HG02642 (cell line): Measurements from ENCODE around the gene FBXO30.

Experiments used
- ATAC-seq: cut with Tn5 transposase; IDR thresholded peaks from one replicate; pipeline ENCODE4 v1.9.1; 2021; ENCODE audit warnings: mild to moderate bottlenecking; ENCODE audit not compliant: unreplicated experiment, poor library complexity

FBXO30 gene, protein sequence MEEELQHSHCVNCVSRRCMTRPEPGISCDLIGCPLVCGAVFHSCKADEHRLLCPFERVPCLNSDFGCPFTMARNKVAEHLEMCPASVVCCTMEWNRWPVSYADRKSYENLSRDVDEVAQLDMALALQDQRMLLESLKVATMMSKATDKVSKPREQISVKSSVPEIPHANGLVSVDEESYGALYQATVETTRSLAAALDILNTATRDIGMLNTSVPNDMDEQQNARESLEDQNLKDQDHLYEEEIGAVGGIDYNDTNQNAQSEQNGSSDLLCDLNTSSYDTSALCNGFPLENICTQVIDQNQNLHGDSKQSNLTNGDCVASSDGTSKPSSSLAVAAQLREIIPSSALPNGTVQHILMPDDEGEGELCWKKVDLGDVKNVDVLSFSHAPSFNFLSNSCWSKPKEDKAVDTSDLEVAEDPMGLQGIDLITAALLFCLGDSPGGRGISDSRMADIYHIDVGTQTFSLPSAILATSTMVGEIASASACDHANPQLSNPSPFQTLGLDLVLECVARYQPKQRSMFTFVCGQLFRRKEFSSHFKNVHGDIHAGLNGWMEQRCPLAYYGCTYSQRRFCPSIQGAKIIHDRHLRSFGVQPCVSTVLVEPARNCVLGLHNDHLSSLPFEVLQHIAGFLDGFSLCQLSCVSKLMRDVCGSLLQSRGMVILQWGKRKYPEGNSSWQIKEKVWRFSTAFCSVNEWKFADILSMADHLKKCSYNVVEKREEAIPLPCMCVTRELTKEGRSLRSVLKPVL

DNA sequence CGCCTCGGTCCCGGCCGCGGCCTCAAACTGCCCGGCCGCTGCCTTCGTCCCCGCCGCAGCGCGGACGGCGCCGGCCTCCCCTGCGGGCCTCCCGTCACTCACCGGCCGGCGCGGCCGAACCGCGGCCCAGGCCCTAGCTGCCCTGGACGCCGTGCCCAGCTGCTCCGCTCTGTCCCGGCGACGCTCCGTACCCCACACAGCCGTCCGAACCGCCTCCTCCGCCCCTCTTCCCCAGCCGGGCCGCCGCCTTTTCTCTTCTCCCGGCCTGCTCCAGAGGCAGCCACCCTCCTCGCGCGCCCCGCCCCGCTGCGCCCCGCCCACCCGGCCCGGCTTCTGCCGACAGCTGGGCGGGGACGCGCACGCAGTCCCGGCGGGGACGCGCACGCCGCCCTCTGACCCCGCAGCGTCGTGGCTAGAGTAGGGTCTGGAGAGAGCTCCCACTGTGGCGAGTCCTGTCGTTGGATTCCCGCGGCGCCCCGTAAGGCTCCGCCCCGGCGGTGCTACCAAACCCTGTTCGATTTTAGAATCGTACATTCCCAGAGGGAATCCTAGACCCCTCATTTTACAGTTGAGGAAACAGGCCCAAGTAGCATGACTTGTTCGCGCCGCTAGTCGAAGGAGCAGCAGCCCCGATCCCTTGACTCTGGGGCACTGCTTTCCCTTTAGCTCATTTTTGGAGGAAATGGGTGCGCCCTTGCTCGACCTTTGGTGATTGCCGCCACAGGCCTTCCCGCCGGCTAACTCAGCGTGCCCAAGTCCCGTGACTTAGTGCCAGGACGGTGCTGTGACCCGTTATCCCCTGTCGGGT, at the start of gene FBXO30:
TSS of gene FBXO30 (minus strand) at position 295 of the 808 bp plus-strand sequence. CDS start 8,390 bp downstream, outside the sequence.
- peak; percentile 84 for ATAC-seq

DNA sequence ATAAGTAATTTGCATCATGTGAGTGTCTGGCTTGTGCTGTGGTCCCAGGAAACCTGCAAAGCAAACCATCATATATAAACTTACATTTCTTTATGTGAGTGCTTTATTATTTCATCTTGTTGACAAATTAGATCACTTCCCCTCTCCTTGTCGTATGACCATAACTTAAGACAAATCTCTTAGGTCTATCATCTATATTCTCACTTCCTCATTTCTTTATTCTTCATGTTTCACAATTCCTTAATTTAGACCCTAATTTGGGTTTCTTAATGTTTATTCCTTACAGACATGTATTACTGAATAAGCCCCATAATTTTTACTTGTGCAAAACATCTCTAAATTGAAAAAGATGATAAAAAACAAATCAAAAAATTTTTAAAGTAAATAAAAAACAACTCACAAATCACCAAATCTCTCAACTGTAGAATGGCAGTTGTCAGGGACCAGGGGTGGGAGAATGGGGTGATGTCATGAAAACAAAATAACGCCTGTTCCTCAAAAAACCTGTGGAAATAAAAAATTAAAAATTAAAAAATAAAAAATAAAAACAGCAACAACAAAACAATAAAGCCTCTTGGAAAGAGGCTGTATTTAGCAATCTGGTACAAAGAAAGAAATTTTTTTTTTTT, 49.5 kb upstream of the FBXO30 start:
- peak; percentile 39 for ATAC-seq

DNA sequence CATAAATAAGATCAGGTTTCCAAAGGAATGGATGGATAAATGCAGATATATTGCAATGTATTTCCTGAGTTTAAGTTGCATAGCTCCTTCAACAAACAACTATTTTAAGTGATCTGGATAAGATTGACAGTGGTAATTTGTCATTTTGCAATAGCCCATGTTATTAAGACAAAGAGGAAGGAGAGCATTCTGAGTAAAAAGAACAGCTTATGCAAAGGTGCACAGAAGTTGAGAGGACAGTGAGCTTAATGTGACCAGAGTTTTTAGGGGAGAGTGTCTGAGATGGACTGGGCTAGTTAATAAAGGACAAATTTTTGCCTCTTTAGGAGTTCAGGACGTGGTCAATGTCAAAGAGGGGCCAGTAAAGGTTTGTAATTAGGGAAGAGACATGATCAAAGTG, 48.8 kb upstream of the FBXO30 start:
- no peak for ATAC-seq

DNA sequence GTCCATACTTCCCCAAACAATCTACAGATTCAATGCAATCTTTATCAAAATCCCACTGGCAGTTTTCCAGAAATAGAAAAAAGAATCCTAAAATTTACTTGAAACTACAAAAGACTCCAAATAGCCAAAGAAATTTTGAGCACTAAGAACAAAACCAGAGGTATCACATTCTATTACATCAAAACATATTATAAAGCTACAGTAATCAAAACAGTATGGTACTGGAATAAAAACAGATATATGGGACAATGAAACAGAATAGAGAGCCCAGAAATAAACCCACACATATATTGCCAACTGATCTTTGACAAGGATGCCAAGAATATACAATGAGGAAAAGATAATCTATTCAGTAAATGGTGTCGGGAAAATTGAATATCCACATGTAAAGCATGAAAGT, 46.0 kb upstream of the FBXO30 start:
- no peak for ATAC-seq

DNA sequence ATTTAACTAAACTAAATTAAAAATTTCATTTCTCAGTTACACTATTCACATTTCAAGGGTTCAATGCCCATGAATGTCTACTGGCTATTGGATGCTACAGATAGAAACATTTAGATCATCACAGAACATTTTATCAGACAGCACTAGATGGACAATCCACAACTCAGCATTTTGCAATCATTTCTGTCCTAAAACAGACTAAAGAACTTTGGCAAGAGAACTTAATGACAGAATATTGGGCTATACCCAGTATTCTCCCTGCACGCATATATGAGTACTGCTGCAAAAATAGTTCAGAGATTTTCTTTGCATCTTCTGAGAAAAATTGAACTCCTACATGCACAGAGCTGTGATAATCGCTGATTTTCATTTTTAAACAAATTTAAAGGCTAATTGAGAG, 36.1 kb upstream of the FBXO30 start:
- ATAC-seq: no peak

DNA sequence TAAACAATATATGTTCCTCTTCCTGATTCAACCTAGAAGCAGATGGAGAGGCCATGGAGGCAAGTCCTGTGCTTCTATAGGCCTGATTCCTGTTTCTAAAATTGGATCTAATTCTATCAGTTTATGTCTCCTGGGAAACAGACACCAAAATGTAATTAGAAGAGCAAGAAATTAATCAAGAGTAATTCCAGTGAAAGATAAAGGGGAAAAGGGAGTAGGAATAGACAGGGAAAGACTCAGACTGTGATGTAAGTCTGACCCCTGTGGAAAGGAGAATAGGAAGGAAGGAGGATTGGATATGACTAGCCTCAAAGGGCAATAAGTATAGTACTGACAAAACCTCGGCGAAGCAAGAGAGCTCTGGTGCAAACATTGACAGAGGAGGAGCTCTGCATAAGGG, 33.9 kb upstream of the FBXO30 start:
- no peak for ATAC-seq

DNA sequence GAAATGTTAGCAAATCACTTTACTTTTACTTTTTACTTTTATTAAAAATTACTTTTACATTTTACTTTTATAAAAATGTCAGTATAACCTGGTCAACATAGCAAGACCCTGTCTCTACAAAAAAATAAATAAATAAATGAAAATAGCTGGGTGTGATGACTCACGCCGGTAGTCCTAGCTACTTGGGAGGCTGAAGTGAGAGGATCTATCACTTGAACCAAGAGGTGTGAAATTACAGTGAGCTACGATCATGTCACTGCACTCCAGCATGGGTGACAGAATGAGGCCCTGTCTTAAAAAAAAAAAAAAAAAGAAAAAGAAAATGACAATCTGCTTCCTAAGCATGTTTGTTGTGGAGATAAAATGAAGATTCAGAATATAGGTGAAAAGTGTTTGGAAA, 31.0 kb upstream of the FBXO30 start:
- ATAC-seq: no peak

DNA sequence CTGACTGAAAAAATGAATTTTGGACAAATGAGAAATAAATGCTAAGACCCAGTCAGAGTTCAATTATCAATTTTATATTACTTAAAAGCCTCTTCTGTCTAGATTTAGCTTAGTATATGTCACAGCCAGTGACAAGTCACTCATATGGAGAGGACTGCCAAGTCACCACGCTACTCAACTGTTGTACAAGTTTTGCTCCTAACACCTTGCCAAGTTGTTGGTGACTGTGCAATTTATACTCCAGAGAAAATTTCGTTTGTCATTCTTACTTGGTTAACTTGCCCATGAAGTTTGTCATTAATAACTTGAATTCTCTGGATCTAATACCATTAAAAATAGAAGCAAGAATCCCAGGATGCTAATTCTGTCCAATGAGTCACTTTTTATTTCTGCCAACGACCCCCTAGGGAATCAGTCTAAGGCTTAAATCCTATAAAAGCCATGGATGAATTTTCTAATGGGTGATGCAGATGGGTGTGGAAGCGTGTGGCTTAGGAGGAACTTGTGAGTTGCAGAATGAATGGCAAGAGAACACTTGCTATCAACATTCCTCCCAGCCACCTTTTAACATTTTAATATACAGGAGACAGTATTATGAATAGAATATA, 30.4 kb upstream of the FBXO30 start:
- no peak for ATAC-seq

DNA sequence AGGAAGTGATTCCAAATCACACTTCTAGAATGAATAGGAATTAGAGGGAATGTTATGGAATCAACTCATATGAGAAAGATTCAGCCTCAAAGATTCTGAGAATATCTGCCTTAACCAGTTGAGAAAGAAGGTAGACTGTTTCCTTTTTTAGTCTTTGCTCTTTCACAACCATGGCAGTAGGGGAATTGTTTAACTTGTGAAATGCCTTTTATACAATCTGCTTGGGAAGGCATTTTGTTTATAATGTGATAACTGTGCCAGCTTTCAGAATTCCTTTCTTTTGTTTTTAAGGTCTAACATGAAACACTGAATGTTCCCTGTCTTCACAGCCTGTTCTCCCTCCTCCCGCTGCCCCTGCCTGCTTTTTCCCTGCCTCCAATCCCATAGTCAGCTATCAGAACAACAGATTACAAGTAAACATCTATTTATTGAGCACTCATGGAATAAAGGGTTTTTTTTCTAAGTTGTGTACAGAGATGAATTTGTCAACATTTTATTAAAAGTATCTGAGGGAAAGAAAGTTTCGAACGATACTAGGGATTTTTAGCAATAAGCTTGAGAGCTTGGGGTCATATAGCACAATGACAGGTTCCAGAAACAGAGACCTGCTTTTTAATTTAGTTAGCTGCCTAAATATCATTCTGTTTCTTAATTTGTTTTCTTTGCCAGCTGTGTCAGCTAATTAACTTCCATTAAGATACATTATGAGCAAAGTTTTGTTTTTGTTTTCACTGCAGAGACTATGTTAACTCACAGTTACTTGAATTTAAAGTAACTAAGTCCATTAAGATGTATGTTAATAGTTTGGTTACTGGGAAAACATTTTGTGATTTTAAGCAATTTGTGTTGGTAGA, 28.3 kb upstream of the FBXO30 start:
- no peak for ATAC-seq

DNA sequence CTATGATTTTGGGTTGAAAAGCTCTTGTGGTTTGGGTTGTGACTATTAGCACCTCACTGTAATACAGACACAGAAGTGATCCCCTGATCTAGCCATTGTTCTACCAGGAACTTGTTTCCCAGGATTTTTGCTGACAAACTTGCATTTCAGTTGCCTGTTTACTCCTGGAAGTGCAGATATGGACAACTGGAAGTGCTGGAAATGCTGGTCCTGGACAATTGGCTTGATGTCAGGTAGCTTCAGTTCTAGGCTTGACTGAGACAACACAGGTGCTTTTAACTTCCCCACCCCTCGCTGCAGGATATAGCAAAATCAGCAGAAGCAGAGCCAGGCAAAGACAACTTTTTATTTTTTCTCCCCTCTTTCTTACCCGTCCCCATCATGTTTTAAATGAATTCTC, 27.1 kb upstream of the FBXO30 start:
- no peak for ATAC-seq

DNA sequence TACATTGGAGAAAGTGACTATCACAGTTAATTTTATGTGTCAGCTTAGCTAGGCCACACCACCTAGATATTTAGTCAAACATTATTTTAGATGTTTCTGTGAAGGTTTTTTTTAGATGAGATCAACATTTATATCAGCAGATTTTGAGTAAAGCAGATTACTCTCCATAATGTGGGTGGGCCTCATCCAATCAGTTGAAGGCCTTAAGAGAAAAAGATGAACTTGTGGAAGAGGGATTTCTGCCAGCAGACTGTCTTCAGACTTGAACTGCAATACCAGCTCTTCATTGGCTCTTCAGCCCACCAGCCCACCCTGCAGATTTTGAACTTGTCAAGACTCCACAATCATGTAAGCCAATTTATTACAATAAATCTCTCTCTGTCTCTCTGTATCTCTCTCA, 25.1 kb upstream of the FBXO30 start:
- no peak for ATAC-seq

DNA sequence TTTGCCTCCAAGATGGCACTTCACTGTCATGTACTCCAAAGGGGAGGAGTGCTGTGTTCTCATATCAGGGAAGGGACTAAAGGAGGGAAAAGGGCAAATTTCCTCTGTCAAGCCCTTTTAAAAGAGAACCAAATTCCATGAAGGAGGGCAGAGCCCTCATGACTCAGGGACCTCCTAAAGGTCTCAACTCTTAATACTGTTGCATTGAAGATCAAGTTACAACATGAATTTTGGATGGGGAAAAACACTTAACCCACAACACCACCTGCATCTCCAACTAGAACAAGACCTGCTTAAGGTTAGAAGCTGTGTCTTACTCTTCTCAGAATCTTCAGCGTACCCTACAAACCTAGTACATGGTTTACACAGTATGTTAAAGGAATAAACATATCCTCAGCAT, 23.7 kb upstream of the FBXO30 start:
- no peak for ATAC-seq

DNA sequence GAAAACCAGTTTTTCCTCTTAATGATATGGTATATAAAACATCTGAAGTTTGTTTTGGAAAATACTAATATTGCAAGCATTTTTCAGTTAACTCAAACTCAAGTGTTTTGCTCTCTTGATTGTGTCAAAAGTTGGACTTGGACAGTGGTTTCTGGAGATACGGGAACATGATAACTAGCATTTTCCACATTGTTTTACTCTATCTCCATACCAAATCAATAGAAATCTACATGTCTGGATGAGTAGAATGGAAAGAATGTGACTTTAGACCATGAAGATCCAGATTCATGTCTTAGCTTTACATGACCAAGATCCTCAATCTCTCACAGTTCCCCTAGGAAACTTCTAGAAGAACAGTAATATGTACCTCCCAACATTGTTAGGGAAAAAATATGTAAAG, 22.2 kb upstream of the FBXO30 start:
- ATAC-seq: no peak

DNA sequence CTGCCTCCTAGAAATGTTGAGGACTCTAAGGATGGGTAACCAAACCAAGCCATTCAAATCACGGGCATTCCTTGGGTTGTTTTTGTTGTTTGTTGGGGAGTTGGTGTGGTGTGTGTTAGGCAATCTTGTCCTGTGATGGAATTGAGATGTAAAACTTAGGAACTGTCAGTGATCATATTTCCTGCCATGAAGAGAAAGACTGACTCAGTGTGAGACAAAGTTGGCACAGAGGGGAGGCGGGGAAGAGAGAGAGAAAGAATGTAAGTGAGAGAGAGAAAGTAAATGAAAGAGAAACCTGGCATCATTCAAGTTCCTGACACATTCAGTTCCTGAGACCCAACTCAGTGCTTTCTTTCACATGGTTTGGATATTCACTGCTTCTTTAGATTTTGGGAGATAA, 21.6 kb upstream of the FBXO30 start:
- ATAC-seq: no peak

DNA sequence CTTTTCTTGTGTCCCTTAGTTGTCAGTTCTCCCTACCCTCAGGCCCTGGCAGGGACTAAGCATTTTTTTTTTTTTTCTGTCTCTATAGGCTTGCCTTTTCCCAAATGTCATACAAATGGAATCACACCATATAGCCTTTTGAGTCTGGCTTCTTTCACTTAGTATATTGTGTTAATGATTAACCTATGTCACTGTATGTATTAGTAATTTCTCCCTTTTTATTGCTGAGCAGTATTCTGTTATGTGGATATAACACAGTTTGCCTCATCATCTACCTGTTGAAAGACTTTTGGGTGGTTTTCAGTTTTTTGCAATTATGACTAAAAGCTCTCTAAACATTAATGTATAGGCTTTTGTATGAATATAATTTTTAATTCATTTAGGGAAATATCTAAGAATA, 16.0 kb upstream of the FBXO30 start:
- ATAC-seq: no peak

DNA sequence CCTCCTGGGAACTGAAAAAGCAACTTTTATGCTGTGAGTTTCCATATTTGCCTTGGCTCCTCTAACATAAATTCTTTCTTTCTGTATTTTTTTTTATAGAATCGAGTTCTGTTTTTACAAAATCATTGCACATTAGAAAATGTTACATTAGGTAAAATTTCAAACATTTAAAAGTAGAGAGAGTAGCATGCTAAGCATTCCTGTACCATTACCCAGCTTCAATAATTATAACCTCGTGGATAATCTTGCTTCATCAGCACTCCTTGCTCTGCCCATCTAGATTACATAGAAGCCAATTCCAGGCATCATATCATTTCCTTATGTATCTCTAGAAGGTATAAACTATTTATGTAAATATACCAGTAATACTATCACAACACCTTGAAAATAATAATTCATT, 15.4 kb upstream of the FBXO30 start:
- ATAC-seq: no peak

DNA sequence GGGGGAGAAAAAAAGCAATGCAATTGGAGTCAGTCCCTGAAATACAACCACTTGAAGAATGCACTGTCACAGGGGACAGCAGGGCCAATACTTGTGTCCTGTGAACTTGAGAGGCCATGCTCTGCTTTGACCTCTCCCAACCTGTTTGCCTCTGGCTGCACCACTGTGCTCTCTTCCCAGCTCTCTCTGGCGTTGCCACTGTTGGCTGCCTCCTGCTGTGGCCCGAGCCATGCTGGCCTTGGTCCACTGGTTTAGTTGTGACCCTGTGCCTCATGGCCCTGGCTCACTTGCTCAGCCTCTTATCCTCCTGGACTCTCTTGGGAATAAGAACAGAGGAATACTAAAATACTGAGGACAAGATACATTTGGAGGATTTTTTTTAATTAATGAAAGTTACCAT, 14.5 kb upstream of the FBXO30 start:
- no peak for ATAC-seq

DNA sequence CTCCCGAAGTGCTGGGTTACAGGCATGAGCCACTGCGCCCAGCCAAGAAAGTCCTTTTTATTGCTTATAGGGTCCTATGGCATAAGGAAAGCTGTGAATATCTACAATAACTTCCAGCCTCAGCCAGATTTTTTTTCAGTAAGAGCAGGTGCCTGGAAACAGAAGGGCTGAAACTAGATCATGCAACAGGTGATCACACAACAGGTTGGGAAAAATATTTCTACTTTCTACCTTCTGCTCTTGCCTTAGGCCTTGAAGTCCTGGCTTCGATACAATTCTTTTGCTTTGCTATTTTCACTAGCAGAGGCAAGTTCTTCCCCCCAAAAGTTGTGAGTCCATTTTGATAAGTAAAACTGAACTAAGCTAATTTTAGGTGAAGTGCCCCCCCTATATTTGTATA, 9.7 kb upstream of the FBXO30 start:
- ATAC-seq: no peak

DNA sequence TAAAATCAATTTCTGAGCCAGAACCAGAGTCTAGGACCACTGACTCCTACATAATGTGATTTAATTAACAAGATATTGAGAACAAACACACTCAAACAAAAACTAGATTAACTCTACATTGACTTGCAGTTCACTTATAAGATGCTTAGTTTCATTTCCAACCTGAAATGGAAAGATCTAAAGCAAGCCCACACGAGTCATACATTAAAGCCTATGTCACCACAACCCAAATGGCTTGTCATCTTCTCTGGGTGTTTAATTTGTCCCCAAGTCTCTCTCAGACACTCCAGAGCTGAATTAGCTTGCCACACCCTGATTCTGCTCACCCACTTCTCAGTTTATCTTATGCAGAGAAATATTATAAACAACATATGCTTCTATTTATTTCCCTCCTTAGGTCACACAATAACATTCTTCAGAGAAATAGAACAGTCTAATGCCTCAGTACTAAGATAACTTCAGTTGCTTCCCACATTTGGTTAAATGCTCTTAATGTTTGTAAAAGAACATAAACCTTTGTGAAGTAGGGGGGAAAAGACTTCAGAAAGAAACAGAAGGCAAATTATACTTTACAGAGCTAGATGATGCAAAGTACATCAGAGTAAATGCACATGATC, 8.8 kb upstream of the FBXO30 start:
- no peak for ATAC-seq
